GM13977 (cell line): ENCODE results near the gene MTFR2.

Experiments used
- DNase-seq: peaks from one replicate; pipeline ENCODE4 v3.0.0; 2012; ENCODE audit warnings: low spot score
- in situ Hi-C: fragments of 300-500 bp; cut with MboI; formaldehyde crosslinking; loops from one replicate; pipeline ENCODE4 v1.12.0; 2022; ENCODE audit warnings: low sequenced_read_pairs, low pct_unique_long_range_greater_than_20kb, mixed read lengths, inconsistent platforms; ENCODE audit not compliant: unreplicated experiment
- TF ChIP-seq, protein P1 (sequence below): IDR thresholded peaks from 2 replicates; pipeline ENCODE4 v1.5.1; 2012; ENCODE audit warnings: mild to moderate bottlenecking, control low read depth; ENCODE audit not compliant: insufficient read depth; ENCODE audit errors: extremely low read depth, missing control alignments

The MTFR2 gene

GRCh38 chr6:136212608-136213007, 37.5 kb downstream of the MTFR2 start:
- no peak for DNase-seq
- TF ChIP-seq, protein P1, sequence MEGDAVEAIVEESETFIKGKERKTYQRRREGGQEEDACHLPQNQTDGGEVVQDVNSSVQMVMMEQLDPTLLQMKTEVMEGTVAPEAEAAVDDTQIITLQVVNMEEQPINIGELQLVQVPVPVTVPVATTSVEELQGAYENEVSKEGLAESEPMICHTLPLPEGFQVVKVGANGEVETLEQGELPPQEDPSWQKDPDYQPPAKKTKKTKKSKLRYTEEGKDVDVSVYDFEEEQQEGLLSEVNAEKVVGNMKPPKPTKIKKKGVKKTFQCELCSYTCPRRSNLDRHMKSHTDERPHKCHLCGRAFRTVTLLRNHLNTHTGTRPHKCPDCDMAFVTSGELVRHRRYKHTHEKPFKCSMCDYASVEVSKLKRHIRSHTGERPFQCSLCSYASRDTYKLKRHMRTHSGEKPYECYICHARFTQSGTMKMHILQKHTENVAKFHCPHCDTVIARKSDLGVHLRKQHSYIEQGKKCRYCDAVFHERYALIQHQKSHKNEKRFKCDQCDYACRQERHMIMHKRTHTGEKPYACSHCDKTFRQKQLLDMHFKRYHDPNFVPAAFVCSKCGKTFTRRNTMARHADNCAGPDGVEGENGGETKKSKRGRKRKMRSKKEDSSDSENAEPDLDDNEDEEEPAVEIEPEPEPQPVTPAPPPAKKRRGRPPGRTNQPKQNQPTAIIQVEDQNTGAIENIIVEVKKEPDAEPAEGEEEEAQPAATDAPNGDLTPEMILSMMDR: no peak
- in situ Hi-C loops: loop anchor here (25.0 kb wide), 2 partner anchors 525 to 675 kb away; no protein-coding TSS in a partner anchor

GRCh38 chr6:136210398-136211165, 39.5 kb downstream of the MTFR2 start:
- no peak for DNase-seq
- in situ Hi-C loops: loop anchor here (25.0 kb wide), 2 partner anchors 523 to 673 kb away; no protein-coding TSS in a partner anchor

GRCh38 chr6:136209496-136209895, 40.6 kb downstream of the MTFR2 start:
- TF ChIP-seq, protein P1: no peak
- in situ Hi-C loops: loop anchor here (25.0 kb wide), 2 partner anchors 522 to 672 kb away; no protein-coding TSS in a partner anchor
- no peak for DNase-seq

More at GRCh38 chr6:136210398-136211165, 39.5 kb downstream of the MTFR2 start:
- TF ChIP-seq, protein P1: no peak

DNA sequence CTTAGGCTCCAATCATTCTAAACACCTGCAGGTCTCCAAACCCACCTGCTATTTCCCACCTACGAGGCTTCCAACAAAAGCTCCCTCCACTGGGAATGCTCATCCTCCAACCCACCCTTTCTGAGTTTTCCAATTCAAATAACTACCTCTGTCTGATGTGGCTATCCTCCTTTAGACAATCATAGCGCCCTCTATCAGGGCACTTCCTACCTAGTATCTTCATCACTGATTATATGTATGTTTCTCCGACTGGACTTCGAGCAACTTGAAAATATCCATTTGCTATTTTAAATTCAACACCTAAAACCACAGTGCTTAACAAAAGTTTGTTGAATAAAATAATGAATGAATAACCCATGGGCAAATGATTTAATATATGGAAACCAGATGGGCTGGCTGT, 41.3 kb downstream of the MTFR2 start:
- TF ChIP-seq, protein P1: no peak
- in situ Hi-C loops: loop anchor here (25.0 kb wide), 2 partner anchors 521 to 671 kb away; no protein-coding TSS in a partner anchor

GRCh38 chr6:136201732-136202131, 48.4 kb downstream of the MTFR2 start:
- in situ Hi-C loops: loop anchor here (25.0 kb wide), 2 partner anchors 514 to 664 kb away; no protein-coding TSS in a partner anchor
- TF ChIP-seq, protein P1: no peak
- no peak for DNase-seq

More for the DNA sequence above, 41.3 kb downstream of the MTFR2 start:
- no peak for DNase-seq

GRCh38 chr6:136192902-136193301, 57.2 kb downstream of the MTFR2 start:
- TF ChIP-seq, protein P1: no peak
- in situ Hi-C loops: no loop called here
- DNase-seq: no peak
